WI38 (cell line): ENCODE measurements around the gene MAPKAP1.

Experiments used
- H3K4me3 ChIP-seq: 2 replicates; pipeline ENCODE4 v1.5.1; 2011; ENCODE audit warnings: low read depth, mild to moderate bottlenecking, control low read depth, low read length
- TF ChIP-seq, protein P1 (sequence below): IDR thresholded peaks from 2 replicates; pipeline ENCODE4 v1.5.1; 2012; ENCODE audit warnings: low read depth, mild to moderate bottlenecking, control low read depth, low read length

The MAPKAP1 gene

DNA sequence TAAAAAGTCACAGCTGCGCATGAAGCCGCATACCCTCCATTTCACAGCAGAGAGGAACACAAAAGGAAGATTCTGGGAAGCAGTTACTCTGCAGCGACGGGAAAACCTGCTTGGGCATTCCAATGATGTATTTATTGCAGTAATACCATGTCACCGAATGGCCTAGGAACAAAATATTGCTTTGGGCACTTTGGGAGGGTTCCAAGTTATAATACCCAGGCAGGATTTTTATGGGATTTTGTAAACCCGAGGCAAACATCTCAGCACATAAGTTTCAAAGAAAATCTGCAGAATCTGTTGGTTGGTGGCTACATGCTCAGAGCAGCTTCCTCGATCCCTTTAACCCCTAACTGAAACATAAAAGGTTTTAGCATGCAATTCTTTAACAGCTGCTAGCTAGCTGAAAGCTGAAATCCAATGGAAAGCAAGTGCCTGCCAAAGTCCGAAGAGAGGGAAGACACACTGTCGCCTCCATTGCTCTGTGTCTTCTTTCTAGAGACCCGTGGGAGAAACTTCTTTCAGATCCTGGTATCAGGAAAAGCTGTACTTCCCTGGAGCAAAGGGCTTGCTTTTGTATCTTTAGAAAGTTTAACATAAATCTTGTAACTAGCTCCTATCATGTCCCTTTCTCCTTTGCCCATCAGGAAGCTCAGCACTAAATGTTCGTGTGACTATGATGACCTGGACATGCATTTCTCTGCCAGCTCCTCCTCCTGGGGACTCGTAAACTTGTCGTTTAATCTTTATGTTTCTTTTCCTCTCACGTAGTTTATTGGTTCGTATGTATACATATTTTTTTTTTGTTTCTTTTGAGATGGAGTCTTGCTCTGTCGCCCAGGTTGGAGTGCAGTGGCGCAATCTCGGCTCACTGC lies 195.0 kb downstream of the MAPKAP1 start:
- TF ChIP-seq, protein P1, sequence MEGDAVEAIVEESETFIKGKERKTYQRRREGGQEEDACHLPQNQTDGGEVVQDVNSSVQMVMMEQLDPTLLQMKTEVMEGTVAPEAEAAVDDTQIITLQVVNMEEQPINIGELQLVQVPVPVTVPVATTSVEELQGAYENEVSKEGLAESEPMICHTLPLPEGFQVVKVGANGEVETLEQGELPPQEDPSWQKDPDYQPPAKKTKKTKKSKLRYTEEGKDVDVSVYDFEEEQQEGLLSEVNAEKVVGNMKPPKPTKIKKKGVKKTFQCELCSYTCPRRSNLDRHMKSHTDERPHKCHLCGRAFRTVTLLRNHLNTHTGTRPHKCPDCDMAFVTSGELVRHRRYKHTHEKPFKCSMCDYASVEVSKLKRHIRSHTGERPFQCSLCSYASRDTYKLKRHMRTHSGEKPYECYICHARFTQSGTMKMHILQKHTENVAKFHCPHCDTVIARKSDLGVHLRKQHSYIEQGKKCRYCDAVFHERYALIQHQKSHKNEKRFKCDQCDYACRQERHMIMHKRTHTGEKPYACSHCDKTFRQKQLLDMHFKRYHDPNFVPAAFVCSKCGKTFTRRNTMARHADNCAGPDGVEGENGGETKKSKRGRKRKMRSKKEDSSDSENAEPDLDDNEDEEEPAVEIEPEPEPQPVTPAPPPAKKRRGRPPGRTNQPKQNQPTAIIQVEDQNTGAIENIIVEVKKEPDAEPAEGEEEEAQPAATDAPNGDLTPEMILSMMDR = no peak
- no peak overlapping the region for H3K4me3 ChIP-seq

DNA sequence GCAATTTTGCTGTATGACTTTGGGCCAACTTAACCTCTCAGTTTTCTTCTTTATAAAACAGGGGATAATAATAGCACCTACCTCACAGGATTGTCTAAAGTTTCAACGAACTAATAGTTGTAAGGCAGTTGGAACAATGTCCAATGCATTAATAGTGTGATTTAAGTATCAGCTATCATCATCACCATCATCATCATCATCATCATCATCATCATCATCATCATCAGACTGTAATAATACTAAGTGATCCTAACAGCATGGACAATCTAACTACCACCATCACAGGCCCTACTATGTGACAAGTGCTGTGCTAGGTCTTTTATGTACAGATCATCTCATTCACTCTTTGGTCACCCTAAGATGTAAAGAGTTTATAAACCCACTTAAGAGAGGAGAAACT lies 196.0 kb downstream of the MAPKAP1 start:
- H3K4me3 ChIP-seq = no peak overlapping the region
- TF ChIP-seq, protein P1 = no peak

DNA sequence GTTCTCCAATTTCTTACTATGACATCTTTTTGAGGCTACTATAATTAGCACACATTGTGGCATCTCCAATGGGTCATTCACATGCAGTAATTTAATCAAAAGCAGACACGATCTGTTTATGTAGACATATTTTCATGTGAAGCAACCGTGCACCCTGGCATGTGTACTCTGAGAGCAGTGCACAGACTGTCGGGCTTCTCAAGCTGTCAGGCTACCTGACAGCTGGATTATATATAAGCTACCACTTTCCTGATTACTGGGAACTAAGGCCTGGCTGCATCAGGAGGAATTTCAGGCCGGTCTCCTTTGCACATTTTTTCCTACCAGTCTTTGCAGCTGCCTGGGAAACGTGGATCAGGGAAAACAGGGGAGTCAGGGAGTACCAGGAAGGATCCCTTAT lies 197.5 kb downstream of the MAPKAP1 start:
- TF ChIP-seq, protein P1 = no peak
- H3K4me3 ChIP-seq = no peak overlapping the region

DNA sequence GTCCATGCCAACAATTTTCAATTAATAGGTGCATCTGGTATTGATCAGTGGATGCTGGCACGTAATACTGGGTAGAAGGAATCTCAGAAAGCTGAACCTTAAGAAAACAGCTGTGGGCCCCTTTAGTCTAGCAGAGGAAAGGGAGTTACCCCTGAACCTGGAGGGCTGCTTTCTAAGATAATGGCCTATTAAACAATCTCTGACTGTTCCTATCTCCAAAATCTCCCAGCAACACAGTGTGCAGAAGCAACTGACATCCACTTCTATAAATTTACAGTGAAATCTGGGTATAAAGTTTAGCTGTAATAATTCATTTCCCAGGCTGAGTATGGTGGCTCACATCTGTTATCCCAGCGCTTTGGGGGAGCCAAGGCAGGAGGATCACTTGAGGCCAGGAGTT lies 198.8 kb downstream of the MAPKAP1 start:
- H3K4me3 ChIP-seq = no peak overlapping the region
- TF ChIP-seq, protein P1 = no peak

DNA sequence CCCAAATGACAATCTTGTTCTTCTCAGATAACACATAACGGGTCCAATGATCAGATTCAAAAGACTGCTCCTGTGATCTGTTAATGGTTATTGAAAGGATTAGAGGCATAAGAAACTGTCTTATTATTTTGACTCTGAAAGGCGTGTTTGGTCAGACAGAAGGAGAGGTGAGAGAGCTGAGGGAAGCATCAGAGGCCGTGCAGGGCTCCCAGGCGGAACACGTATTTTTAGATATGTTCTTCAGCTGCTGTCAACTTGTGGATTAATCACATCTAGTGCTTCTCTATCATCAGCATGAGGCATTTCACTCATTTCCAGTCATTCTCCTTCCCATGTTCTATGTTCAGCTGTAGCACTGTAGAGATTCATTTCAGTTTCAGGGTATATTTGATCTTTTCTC lies 199.8 kb downstream of the MAPKAP1 start:
- TF ChIP-seq, protein P1 = no peak
- H3K4me3 ChIP-seq = no peak overlapping the region

DNA sequence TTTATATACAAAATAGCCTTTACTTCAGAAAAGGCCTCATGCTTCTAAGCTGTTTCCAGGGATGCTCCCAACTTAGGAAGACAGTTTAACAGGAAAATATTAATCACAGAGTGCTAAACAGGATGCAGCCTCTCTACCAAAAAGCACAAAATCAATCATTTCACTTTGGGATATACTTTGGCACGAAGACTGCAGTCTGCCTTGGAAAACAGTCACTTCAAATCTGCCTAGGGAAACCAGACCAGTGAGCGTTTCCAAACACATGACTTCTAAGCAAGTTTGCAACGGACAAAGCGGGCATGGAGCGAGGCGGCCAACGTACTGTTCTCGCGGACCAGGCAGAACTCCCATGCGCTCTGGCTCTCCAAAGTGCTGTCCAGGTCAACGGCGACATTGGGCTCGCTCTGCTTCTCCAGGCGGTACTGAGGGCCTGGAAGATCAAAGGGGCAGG lies 201.0 kb downstream of the MAPKAP1 start:
- H3K4me3 ChIP-seq = no peak overlapping the region
- TF ChIP-seq, protein P1 = no peak

DNA sequence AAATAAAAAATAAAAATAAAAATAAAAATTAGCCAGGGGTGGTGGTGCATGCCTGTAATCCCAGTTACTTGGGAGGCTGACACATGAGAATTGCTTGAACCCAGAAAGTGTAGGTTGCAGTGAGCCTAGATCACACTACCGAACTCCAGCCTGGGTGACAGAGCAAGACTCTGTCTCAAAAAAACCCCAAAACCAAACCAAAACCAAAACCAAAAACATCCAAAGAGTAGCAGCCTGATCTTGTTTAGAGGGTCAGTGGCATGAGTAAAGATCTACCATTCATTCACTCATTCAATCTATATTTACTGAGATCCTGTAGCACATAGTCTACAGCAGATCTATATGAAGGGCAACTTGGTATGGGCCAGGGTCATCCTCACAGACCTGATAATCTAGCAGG lies 202.4 kb downstream of the MAPKAP1 start:
- TF ChIP-seq, protein P1 = no peak
- H3K4me3 ChIP-seq = no peak overlapping the region
